BLaER1 (cell line): ENCODE measurements around the gene FAM107B.

Source experiments
- H3K27ac ChIP-seq: shearing (Covaris generic); formaldehyde crosslinking; 2 replicates; pipeline ENCODE4 v1.8.1; 2022
- H3K27me3 ChIP-seq: shearing (Covaris generic); formaldehyde crosslinking; 2 replicates; pipeline ENCODE4 v1.8.1; 2022
- H3K36me3 ChIP-seq: shearing (Covaris generic); formaldehyde crosslinking; 2 replicates; pipeline ENCODE4 v1.8.1; 2022
- H3K4me1 ChIP-seq: shearing (Covaris generic); formaldehyde crosslinking; 2 replicates; pipeline ENCODE4 v1.8.1; 2022
- H3K4me2 ChIP-seq: shearing (Covaris generic); formaldehyde crosslinking; 2 replicates; pipeline ENCODE4 v1.8.1; 2022
- H3K4me3 ChIP-seq: shearing (Covaris generic); formaldehyde crosslinking; 2 replicates; pipeline ENCODE4 v1.8.1; 2022
- H3K9ac ChIP-seq: shearing (Covaris generic); formaldehyde crosslinking; 2 replicates; pipeline ENCODE4 v1.8.1; 2022
- H3K9me3 ChIP-seq: shearing (Covaris generic); formaldehyde crosslinking; 2 replicates; pipeline ENCODE4 v1.8.1; 2022
- H4K20me1 ChIP-seq: shearing (Covaris generic); formaldehyde crosslinking; 2 replicates; pipeline ENCODE4 v1.8.1; 2022
- Cebpa-rat ChIP-seq: shearing (Covaris generic); IDR thresholded peaks from 2 replicates; pipeline ENCODE4 v1.8.1; 2022

Gene FAM107B

GRCh38 chr10:14671386-14671831 lies 103.3 kb downstream of the FAM107B start:
- H3K36me3 ChIP-seq: no peaks in the 10 kb centered on the region
- H3K4me2 ChIP-seq: no peak overlapping the region
- no peaks in the 10 kb centered on the region for H3K27me3 ChIP-seq
- no peak for TF ChIP-seq Cebpa-rat
- H3K9me3 ChIP-seq: peaks cover 16% of the 10 kb centered on the region
- no peak overlapping the region for H3K9ac ChIP-seq
- H4K20me1 ChIP-seq: no peaks in the 10 kb centered on the region
- H3K4me1 ChIP-seq: no peaks in the 10 kb centered on the region
- no peak overlapping the region for H3K4me3 ChIP-seq
- H3K27ac ChIP-seq: no peak overlapping the region

GRCh38 chr10:14670551-14671240 lies 104.0 kb downstream of the FAM107B start:
- Histone ChIP-seq H3K27ac (no peak overlapping the region), H3K36me3 (no peaks in the 10 kb centered on the region), H3K4me2 (no peak overlapping the region), H3K9ac (no peak overlapping the region), H3K27me3 (no peaks in the 10 kb centered on the region), H3K4me1 (no peaks in the 10 kb centered on the region), H3K4me3 (no peak overlapping the region), H3K9me3 (peaks cover 23% of the 10 kb centered on the region), H4K20me1 (no peaks in the 10 kb centered on the region)
- TF ChIP-seq Cebpa-rat: no peak

- H3K4me1 ChIP-seq: no peaks in the 10 kb centered on the region
Measured at GRCh38 chr10:14669576-14669975, 105.1 kb downstream of the FAM107B start.

GRCh38 chr10:14667781-14668180 lies 106.9 kb downstream of the FAM107B start:
- Histone ChIP-seq H3K4me3 (no peak overlapping the region), H3K9ac (no peak overlapping the region), H3K4me2 (no peak overlapping the region), H4K20me1 (no peaks in the 10 kb centered on the region), H3K9me3 (peaks cover 28% of the 10 kb centered on the region), H3K27ac (no peak overlapping the region), H3K36me3 (no peaks in the 10 kb centered on the region), H3K27me3 (no peaks in the 10 kb centered on the region), H3K4me1 (no peaks in the 10 kb centered on the region; the same call in 1 of the 2 replicates)
- TF ChIP-seq Cebpa-rat: no peak

More at GRCh38 chr10:14669576-14669975, 105.1 kb downstream of the FAM107B start:
- no peaks in the 10 kb centered on the region for H3K27me3 ChIP-seq
- H3K36me3 ChIP-seq: no peaks in the 10 kb centered on the region
- H3K9me3 ChIP-seq: peaks cover 28% of the 10 kb centered on the region
- no peak overlapping the region for H3K9ac ChIP-seq
- H3K4me2 ChIP-seq: no peak overlapping the region
- H4K20me1 ChIP-seq: no peaks in the 10 kb centered on the region
- H3K4me3 ChIP-seq: no peak overlapping the region
- no peak overlapping the region for H3K27ac ChIP-seq
- TF ChIP-seq Cebpa-rat: no peak

GRCh38 chr10:14667280-14667679 lies 107.4 kb downstream of the FAM107B start:
- H3K27me3 ChIP-seq: no peaks in the 10 kb centered on the region
- no peaks in the 10 kb centered on the region for H3K36me3 ChIP-seq
- TF ChIP-seq Cebpa-rat: no peak
- peaks cover 32% of the 10 kb centered on the region for H3K9me3 ChIP-seq
- no peak overlapping the region for H3K27ac ChIP-seq
- no peak overlapping the region for H3K4me2 ChIP-seq
- H3K4me3 ChIP-seq: no peak overlapping the region
- peaks cover 3% of the 10 kb centered on the region for H3K4me1 ChIP-seq
- H3K9ac ChIP-seq: no peak overlapping the region
- H4K20me1 ChIP-seq: no peaks in the 10 kb centered on the region

- H3K4me1 ChIP-seq: peaks cover 14% of the 10 kb centered on the region
- no peaks in the 10 kb centered on the region for H3K27me3 ChIP-seq
- H3K4me2 ChIP-seq: no peak overlapping the region
- peaks cover 29% of the 10 kb centered on the region for H3K9me3 ChIP-seq
- H3K9ac ChIP-seq: no peak overlapping the region
- no peak overlapping the region for H3K4me3 ChIP-seq
- no peaks in the 10 kb centered on the region for H4K20me1 ChIP-seq
- TF ChIP-seq Cebpa-rat: no peak
- H3K36me3 ChIP-seq: no peaks in the 10 kb centered on the region
- H3K27ac ChIP-seq: no peak overlapping the region
Measured at GRCh38 chr10:14665865-14666857, 108.5 kb downstream of the FAM107B start.

GRCh38 chr10:14665304-14665703 lies 109.4 kb downstream of the FAM107B start:
- Histone ChIP-seq H3K27me3 (no peaks in the 10 kb centered on the region), H3K4me1 (peaks cover 23% of the 10 kb centered on the region), H3K4me3 (no peak overlapping the region), H3K27ac (no peak overlapping the region), H3K9ac (no peak overlapping the region), H3K36me3 (no peaks in the 10 kb centered on the region), H4K20me1 (no peaks in the 10 kb centered on the region), H3K4me2 (no peak overlapping the region), H3K9me3 (peaks cover 33% of the 10 kb centered on the region)
- no peak for TF ChIP-seq Cebpa-rat

- H3K36me3 ChIP-seq: no peaks in the 10 kb centered on the region
- H3K4me3 ChIP-seq: no peak overlapping the region
- H4K20me1 ChIP-seq: no peaks in the 10 kb centered on the region
- no peak overlapping the region for H3K9ac ChIP-seq
- H3K4me2 ChIP-seq: no peak overlapping the region
- peaks cover 33% of the 10 kb centered on the region for H3K9me3 ChIP-seq
- H3K4me1 ChIP-seq: peaks cover 32% of the 10 kb centered on the region
- H3K27ac ChIP-seq: no peak overlapping the region
- no peak for TF ChIP-seq Cebpa-rat
- no peaks in the 10 kb centered on the region for H3K27me3 ChIP-seq
Measured at GRCh38 chr10:14664345-14664744, 110.4 kb downstream of the FAM107B start.

GRCh38 chr10:14661818-14662217 lies 112.9 kb downstream of the FAM107B start:
- TF ChIP-seq Cebpa-rat: no peak
- H3K36me3 ChIP-seq: no peaks in the 10 kb centered on the region
- H3K27ac ChIP-seq: peak overlapping the region; percentile 89
- H3K27me3 ChIP-seq: no peaks in the 10 kb centered on the region
- H3K4me3 ChIP-seq: no peak overlapping the region
- H3K4me2 ChIP-seq: peak overlapping the region; percentile 81
- H3K4me1 ChIP-seq: peaks cover 58% of the 10 kb centered on the region
- H3K9me3 ChIP-seq: peaks cover 41% of the 10 kb centered on the region
- no peaks in the 10 kb centered on the region for H4K20me1 ChIP-seq
- no peak overlapping the region for H3K9ac ChIP-seq

GRCh38 chr10:14660831-14661230 lies 113.9 kb downstream of the FAM107B start:
- Histone ChIP-seq H3K4me2 (peak overlapping the region; percentile 81), H3K4me1 (peaks cover 67% of the 10 kb centered on the region)

More at GRCh38 chr10:14660831-14661230, 113.9 kb downstream of the FAM107B start:
- peak overlapping the region; percentile 89 for H3K27ac ChIP-seq
- no peaks in the 10 kb centered on the region for H4K20me1 ChIP-seq
- H3K9ac ChIP-seq: no peak overlapping the region
- TF ChIP-seq Cebpa-rat: no peak
- no peaks in the 10 kb centered on the region for H3K36me3 ChIP-seq
- no peaks in the 10 kb centered on the region for H3K27me3 ChIP-seq
- H3K4me3 ChIP-seq: peak overlapping the region; percentile 32; the same call in 1 of the 2 replicates
- peaks cover 32% of the 10 kb centered on the region for H3K9me3 ChIP-seq
